ENCODE results near the gene MTERF4.

DNA sequence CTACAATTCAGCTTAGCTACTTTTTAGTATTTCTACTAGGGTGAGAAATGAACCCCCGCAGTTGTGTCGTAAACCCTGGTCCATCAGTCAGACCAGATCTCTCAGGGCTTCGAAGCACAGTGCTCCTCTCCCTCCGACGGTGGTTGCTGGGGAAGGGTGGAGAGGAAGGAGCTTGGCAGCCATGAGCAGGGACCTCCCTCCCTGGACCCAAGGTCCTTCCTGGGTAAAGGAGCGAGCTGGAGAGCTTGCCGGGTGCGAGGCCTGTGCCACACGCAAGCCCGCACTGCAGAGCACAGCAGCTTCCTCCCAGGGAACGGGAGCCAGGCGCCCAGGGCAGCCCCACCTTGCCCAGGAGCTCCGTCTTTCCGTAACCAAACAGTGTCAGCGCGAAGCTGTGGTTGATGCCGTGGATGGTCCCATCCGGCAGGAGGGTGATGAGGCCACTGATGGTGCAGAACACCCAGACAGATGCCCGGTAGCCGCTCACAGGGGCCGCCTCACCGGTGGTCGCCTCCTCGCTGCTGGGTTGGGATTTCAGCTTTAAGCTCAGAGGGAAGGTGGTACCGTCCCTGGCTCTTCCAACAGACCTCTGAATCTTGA is 34.7 kb upstream of the MTERF4 start:
- TF ChIP-seq EP300 (IDR thresholded peaks at IDR 0.05) = no peak
- TF ChIP-seq, protein P1, sequence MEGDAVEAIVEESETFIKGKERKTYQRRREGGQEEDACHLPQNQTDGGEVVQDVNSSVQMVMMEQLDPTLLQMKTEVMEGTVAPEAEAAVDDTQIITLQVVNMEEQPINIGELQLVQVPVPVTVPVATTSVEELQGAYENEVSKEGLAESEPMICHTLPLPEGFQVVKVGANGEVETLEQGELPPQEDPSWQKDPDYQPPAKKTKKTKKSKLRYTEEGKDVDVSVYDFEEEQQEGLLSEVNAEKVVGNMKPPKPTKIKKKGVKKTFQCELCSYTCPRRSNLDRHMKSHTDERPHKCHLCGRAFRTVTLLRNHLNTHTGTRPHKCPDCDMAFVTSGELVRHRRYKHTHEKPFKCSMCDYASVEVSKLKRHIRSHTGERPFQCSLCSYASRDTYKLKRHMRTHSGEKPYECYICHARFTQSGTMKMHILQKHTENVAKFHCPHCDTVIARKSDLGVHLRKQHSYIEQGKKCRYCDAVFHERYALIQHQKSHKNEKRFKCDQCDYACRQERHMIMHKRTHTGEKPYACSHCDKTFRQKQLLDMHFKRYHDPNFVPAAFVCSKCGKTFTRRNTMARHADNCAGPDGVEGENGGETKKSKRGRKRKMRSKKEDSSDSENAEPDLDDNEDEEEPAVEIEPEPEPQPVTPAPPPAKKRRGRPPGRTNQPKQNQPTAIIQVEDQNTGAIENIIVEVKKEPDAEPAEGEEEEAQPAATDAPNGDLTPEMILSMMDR (IDR thresholded peaks at IDR 0.05) = no peak
- no peak for TF ChIP-seq POLR2A (IDR thresholded peaks at IDR 0.05)
